ENCODE results near the gene ALDH1A3. TPM values are rescaled to one million over a fixed set of nuclear protein-coding genes. Genes with fewer than 3 reads are reported as not detected.
"Not testable (repeated sequence)": the region's sequence is repeated elsewhere in the genome, so short reads cannot be mapped to it uniquely, and the experiment has no call there.

ALDH1A3 gene
- total and polyA plus RNA-seq, 2 of the 13 experiments (the other 11 are each of a cell fraction or from before 2014, with no cell fraction given), result not detected

DNA sequence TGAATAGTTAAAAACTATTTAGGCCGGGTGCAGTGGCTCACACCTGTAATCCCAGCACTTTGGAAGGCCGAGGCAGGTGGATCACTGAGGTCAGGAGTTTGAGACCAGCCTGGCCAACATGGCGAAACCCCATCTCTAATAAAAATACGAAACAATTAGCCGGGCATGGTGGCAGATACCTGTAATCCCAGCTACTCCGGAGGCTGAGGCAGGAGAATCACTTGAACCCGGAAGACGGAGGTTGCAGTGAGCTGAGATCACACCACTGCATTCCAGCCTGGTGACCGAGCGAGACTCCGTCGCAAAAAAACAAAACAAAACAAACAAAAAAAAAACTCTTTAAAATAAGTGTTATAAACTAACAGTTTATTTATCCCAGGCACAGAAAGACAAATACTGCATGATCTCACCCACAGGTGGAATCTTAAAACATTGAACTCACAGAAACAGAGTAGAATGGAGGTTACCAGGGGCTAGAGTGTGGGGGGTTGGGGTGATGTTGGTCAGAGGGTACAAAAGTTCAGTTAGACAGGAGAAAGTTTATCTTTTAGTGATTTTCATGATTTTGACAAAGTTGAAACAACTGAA lies 28.1 kb upstream of the ALDH1A3 start:
- H3K4me1 ChIP-seq (ENCODE audit: insufficient read depth, low read length); BruUV-seq (replicated peaks); H3K4me3 ChIP-seq (replicated peaks in 1 of 3; ENCODE audit: insufficient read depth in 1 of 3, low read depth in 2 of 3, low read length in 3 of 3); DNase-seq (ENCODE audit: low spot score); in situ Hi-C loops (cut with HindIII; ENCODE audit: extremely low pct_ligation_motif_present, low pct_unique_long_range_greater_than_20kb); intact Hi-C loops (cut with micrococcal nuclease; ENCODE audit: unreplicated experiment); H4K20me1 ChIP-seq (ENCODE audit: insufficient read depth, low read length); H3K27me3 ChIP-seq (ENCODE audit: control insufficient read depth in 1 of 2, insufficient read depth in 2 of 2, low read length in 2 of 2); H3K9ac ChIP-seq (ENCODE audit: insufficient read depth, low read depth, low read length); ATAC-seq; H3K36me3 ChIP-seq (replicated peaks in 1 of 2; ENCODE audit: control insufficient read depth in 1 of 2, insufficient read depth in 2 of 2, low read length in 2 of 2); H3K27ac ChIP-seq (ENCODE audit: extremely low read length, insufficient read depth, low read length); H3K9me3 ChIP-seq (ENCODE audit: low read length); H3K79me2 ChIP-seq (ENCODE audit: insufficient read depth, low read length); FAIRE-seq; H3K4me2 ChIP-seq (ENCODE audit: low read depth, low read length); POLR2A ChIA-PET; H2AFZ ChIP-seq (ENCODE audit: low read length): not testable (repeated sequence)
- CTCF ChIA-PET (ENCODE audit: low intra/inter-chr PET ratio, low total read pairs), result interaction anchor here (1.2 kb wide), 1 partner anchor 180 kb away, joined by 3 read pairs; no protein-coding TSS in a partner anchor
- 0 out of 2 replicates have a peak, but pooled peaks have one; percentile 10 for TF ChIP-seq ELF3 (CRISPR knock-in tag; IDR thresholded peaks at IDR 0.05)
- TF ChIP-seq FOSL2 (CRISPR knock-in tag; IDR thresholded peaks at IDR 0.05), result peak; percentile 32; the same call in 1 of the 2 replicates
- TF ChIP-seq, protein P1, sequence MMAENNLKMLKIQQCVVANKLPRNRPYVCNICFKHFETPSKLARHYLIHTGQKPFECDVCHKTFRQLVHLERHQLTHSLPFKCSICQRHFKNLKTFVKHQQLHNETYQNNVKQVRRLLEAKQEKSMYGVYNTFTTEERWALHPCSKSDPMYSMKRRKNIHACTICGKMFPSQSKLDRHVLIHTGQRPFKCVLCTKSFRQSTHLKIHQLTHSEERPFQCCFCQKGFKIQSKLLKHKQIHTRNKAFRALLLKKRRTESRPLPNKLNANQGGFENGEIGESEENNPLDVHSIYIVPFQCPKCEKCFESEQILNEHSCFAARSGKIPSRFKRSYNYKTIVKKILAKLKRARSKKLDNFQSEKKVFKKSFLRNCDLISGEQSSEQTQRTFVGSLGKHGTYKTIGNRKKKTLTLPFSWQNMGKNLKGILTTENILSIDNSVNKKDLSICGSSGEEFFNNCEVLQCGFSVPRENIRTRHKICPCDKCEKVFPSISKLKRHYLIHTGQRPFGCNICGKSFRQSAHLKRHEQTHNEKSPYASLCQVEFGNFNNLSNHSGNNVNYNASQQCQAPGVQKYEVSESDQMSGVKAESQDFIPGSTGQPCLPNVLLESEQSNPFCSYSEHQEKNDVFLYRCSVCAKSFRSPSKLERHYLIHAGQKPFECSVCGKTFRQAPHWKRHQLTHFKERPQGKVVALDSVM (CRISPR knock-in tag; IDR thresholded peaks at IDR 0.05), result peak; percentile 76
- TF ChIP-seq, protein P2, sequence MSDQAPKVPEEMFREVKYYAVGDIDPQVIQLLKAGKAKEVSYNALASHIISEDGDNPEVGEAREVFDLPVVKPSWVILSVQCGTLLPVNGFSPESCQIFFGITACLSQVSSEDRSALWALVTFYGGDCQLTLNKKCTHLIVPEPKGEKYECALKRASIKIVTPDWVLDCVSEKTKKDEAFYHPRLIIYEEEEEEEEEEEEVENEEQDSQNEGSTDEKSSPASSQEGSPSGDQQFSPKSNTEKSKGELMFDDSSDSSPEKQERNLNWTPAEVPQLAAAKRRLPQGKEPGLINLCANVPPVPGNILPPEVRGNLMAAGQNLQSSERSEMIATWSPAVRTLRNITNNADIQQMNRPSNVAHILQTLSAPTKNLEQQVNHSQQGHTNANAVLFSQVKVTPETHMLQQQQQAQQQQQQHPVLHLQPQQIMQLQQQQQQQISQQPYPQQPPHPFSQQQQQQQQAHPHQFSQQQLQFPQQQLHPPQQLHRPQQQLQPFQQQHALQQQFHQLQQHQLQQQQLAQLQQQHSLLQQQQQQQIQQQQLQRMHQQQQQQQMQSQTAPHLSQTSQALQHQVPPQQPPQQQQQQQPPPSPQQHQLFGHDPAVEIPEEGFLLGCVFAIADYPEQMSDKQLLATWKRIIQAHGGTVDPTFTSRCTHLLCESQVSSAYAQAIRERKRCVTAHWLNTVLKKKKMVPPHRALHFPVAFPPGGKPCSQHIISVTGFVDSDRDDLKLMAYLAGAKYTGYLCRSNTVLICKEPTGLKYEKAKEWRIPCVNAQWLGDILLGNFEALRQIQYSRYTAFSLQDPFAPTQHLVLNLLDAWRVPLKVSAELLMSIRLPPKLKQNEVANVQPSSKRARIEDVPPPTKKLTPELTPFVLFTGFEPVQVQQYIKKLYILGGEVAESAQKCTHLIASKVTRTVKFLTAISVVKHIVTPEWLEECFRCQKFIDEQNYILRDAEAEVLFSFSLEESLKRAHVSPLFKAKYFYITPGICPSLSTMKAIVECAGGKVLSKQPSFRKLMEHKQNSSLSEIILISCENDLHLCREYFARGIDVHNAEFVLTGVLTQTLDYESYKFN (CRISPR knock-in tag; conservative IDR thresholded peaks at IDR 0.05), result 0 out of 2 replicates have a peak, but pooled peaks have one; percentile 20
- 23% methylated on average over 12 of the region's 12 CpGs for WGBS (ENCODE audit: low lambda C conversion rate)
